Smooth muscle cell (in vitro differentiated cells): Measurements from ENCODE around the gene APBB2. TPM values are rescaled to one million over a fixed set of nuclear protein-coding genes. Genes with fewer than 3 reads are reported as not detected.

Source experiments
- DNase-seq: peaks from one replicate; lab custom pipeline; 2025; ENCODE audit not compliant: unreplicated experiment; lab: John Stamatoyannopoulos, UW
- H2AFZ ChIP-seq: fragments of 200-600 bp; sonication (generic); 2 replicates; pipeline ENCODE4 v1.6.0; 2016; ENCODE audit warnings: antibody characterized with exemption, low read depth, mild to moderate bottlenecking
- H3F3A ChIP-seq: fragments of 200-600 bp; sonication (generic); 2 replicates; pipeline ENCODE4 v1.6.0; 2017; ENCODE audit warnings: antibody characterized with exemption, low read depth
- H3K27ac ChIP-seq: fragments of 200-600 bp; sonication (generic); 2 replicates; pipeline ENCODE4 v1.5.1; 2016; ENCODE audit warnings: low read depth, mild to moderate bottlenecking
- H3K27me3 ChIP-seq: fragments of 200-600 bp; sonication (generic); 2 replicates; pipeline ENCODE4 v1.6.1; 2016; ENCODE audit warnings: low read depth, mild to moderate bottlenecking
- H3K36me3 ChIP-seq: fragments of 200-600 bp; sonication (generic); 2 replicates; pipeline ENCODE4 v1.5.1; 2016; ENCODE audit warnings: low read depth
- H3K4me1 ChIP-seq: fragments of 200-600 bp; sonication (generic); 2 replicates; pipeline ENCODE4 v1.5.1; 2016; ENCODE audit warnings: low read depth
- H3K4me2 ChIP-seq: fragments of 200-600 bp; sonication (generic); 2 replicates; pipeline ENCODE4 v1.6.0; 2016; ENCODE audit warnings: mild to moderate bottlenecking
- H3K4me3 ChIP-seq: fragments of 200-600 bp; sonication (generic); 2 replicates; pipeline ENCODE4 v1.5.1; 2016; ENCODE audit warnings: mild to moderate bottlenecking
- H3K79me2 ChIP-seq: fragments of 200-600 bp; sonication (generic); 2 replicates; pipeline ENCODE4 v1.6.0; 2016; ENCODE audit warnings: low read depth, mild to moderate bottlenecking
- H3K9ac ChIP-seq: fragments of 200-600 bp; sonication (generic); 2 replicates; pipeline ENCODE4 v1.6.0; 2016; ENCODE audit warnings: low read depth
- H3K9me3 ChIP-seq: fragments of 200-600 bp; sonication (generic); replicated peaks from 2 replicates; pipeline ENCODE4 v1.5.1; 2016; ENCODE audit warnings: low read depth
- H4K20me1 ChIP-seq: fragments of 200-600 bp; sonication (generic); 2 replicates; pipeline ENCODE4 v1.6.0; 2016; ENCODE audit warnings: low read depth
- CTCF ChIP-seq: fragments of 200-600 bp; sonication (generic); IDR thresholded peaks from 2 replicates; pipeline ENCODE4 v1.5.1; 2017; ENCODE audit warnings: borderline replicate concordance, mild to moderate bottlenecking, antibody characterized with exemption; ENCODE audit not compliant: insufficient read depth, poor library complexity, severe bottlenecking
- WGBS: methylation state at CpG from one replicate; pipeline ENCODE4 v1.1.7; 2016; ENCODE audit warnings: low lambda C conversion rate; 5-methylcytosine and 5-hydroxymethylcytosine counted together
- polyA plus RNA-seq: library from polyadenylated mRNA; unstranded; fragments of >200 nt; fragmentation: Nextera tagmentation; extraction: Ambion mirVana; gene quantifications from 2 replicates; pipeline ENCODE4 v1.2.1, GENCODE V29; 2016
- total RNA-seq: library from RNA; depleted of rRNA; stranded (reverse); fragments of >200 nt; gene quantifications from 2 replicates; pipeline ENCODE4 v1.2.3, GENCODE V29; 2014

APBB2 gene
- total and polyA plus RNA-seq, 2 experiments from 2014 or later = 22.1 to 60.9 TPM

DNA sequence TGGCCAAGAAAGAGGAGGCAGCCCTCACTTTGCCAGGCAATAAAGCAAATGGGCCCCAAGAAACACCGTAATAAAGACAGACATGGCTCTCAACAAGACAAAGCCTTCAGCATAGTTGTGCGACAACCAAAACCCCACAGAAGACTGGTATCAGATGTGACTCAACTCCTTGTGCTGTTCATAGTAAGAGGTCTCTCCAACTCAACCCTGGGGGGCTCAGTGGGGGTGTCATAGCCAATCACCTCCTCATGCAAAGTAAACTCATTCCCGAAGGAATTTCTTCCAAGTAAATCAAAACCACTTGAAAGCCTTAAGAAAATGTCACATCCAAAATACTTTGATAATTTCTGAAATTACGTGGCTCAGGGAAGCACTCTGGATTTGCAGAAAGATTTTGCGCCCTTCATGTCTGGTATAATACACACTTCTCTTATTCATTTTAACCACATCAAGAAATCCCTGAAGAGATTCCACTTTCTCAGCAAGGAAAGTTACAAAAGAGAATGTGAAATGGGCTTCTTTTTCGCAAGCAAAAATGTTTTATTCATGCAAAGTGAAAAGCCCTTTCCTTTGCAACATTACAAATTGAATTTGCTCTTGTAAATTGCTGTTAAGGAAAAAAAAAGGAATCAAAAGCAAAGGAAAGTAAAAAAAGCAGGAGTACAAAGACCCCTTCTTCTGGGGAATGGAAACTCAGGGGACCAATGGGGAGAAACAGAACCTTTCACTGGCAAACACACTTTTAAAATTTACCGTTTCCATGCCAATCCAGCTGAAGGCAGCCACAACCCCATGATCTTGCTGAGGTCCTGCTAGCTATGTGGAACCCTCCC lies 327.2 kb downstream of the APBB2 start:
- no peaks in the 10 kb centered on the region for H3K9me3 ChIP-seq
- no peak overlapping the region for H2AFZ ChIP-seq
- H3K9ac ChIP-seq = peak overlapping the region; percentile 46
- H3K79me2 ChIP-seq = no peaks in the 10 kb centered on the region
- H3K4me2 ChIP-seq = peak overlapping the region; percentile 30
- WGBS = 66% methylated on average over 7 of the region's 7 CpGs
- no peak for TF ChIP-seq CTCF
- no peak for DNase-seq
- peaks cover 22% of the 10 kb centered on the region for H4K20me1 ChIP-seq
- H3K36me3 ChIP-seq = no peaks in the 10 kb centered on the region
- no peaks in the 10 kb centered on the region for H3K27me3 ChIP-seq
- no peaks in the 10 kb centered on the region for H3F3A ChIP-seq
- H3K27ac ChIP-seq = peak overlapping the region; percentile 73
- H3K4me3 ChIP-seq = no peak overlapping the region
- no peaks in the 10 kb centered on the region for H3K4me1 ChIP-seq

GRCh38 chr4:40881851-40882250 lies 332.5 kb downstream of the APBB2 start:
- H3K9me3 ChIP-seq = no peaks in the 10 kb centered on the region
- peaks cover 13% of the 10 kb centered on the region for H4K20me1 ChIP-seq
- no peak overlapping the region for H3K4me2 ChIP-seq
- H3K27ac ChIP-seq = no peak overlapping the region
- no peak overlapping the region for H2AFZ ChIP-seq
- H3K79me2 ChIP-seq = no peaks in the 10 kb centered on the region
- no peak overlapping the region for H3K9ac ChIP-seq
- WGBS = 94% methylated on average over 4 of the region's 4 CpGs
- H3K27me3 ChIP-seq = no peaks in the 10 kb centered on the region
- no peak overlapping the region for H3K4me3 ChIP-seq
- H3K4me1 ChIP-seq = no peaks in the 10 kb centered on the region
- H3F3A ChIP-seq = no peaks in the 10 kb centered on the region
- TF ChIP-seq CTCF = no peak
- no peak for DNase-seq
- no peaks in the 10 kb centered on the region for H3K36me3 ChIP-seq

DNA sequence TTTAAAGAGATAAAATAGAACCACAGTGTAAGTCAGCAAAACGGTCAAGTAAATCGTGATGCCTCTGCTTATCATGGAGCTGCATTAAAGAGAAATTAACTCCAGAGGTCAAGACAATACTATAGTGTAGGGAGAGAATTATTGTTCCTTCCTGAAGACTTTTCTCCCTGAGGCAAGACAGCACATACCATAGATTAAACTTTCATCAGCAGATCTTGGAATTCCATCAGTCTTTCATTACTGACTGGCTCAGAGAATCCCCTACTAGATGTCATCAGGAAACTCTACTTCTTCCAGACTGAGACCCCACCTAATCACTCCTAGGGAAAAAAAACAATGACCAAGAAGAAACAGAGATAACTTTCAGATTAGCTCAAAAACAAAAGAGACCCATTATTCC lies 333.2 kb downstream of the APBB2 start:
- Histone ChIP-seq H2AFZ (no peak overlapping the region), H3K4me3 (no peak overlapping the region), H3K9ac (no peak overlapping the region), H4K20me1 (peaks cover 7% of the 10 kb centered on the region), H3K36me3 (no peaks in the 10 kb centered on the region), H3K9me3 (no peaks in the 10 kb centered on the region), H3K4me1 (no peaks in the 10 kb centered on the region), H3K27ac (no peak overlapping the region), H3F3A (no peaks in the 10 kb centered on the region), H3K4me2 (no peak overlapping the region), H3K79me2 (no peaks in the 10 kb centered on the region), H3K27me3 (no peaks in the 10 kb centered on the region)
- 91% methylated on average over 2 of the region's 2 CpGs for WGBS
- no peak for TF ChIP-seq CTCF
- DNase-seq = no peak
